GM21381 (cell line): ENCODE results near the gene UBE2R2.
"Not testable (repeated sequence)": the region's sequence is repeated elsewhere in the genome, so short reads cannot be mapped to it uniquely, and the experiment has no call there.

Experiments used
- ATAC-seq: cut with Tn5 transposase; IDR thresholded peaks from one replicate; pipeline ENCODE4 v1.9.1; 2021; ENCODE audit warnings: mild to moderate bottlenecking, moderate library complexity; ENCODE audit not compliant: unreplicated experiment

UBE2R2 gene

GRCh38 chr9:33798545-33798944 lies 18.4 kb upstream of the UBE2R2 start:
- no peak for ATAC-seq

DNA sequence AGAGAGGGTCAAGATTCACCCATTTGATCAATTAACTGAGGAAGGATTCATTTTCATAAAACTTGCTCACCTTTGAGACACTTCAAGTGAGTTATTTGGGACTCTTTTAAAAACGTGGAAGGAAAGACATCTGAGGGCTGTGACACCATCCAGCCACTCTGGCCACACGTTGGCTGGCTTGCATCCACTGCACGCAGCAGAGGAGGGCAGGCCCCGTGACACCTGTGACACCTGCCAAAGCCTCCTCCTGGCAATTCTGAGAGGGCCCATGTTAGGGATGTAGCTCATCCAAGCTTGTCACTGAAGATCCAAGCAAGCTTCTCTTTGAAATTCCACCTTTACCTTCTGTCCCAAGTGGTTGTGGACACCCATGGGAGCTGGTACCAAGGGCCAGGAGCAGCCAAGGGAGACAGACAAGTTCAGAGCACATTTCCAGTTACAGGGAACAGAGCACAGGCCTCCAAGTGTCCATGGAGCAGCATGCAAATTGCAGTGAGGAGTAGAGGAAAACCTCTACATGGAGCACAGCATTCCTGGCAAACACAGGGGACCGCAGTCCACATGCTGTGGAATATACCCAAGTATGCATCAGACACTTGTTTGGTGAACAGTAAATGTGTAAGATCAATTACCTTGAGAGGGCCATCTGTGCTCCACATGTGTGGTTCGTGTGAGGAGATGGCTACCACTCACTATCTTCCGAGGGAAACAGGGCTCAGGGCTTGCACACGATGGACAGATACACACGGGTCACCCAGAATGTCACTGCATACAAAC lies 16.8 kb upstream of the UBE2R2 start:
- ATAC-seq: no peak

DNA sequence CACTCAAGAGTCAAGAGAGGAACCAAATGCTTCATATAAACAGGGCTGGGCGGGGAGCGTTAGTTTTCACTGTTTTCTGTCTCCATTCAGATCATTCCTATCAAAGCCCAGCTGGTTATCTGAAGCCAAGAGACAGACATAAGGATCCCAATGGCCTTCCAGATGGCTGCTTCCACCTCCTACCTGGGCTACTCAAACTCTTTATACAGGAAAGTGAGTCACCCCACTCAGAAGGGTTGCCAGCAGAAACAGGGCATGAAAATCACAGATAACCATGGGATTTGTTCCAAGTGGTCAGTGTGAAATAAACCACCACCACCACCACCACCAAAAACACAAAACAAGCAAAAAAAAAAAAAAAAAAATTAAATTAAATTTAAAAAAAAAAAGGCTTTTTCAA lies 16.1 kb upstream of the UBE2R2 start:
- ATAC-seq: no peak

- not testable (repeated sequence) for ATAC-seq
Measured at GRCh38 chr9:33801943-33802500, 14.9 kb upstream of the UBE2R2 start.

DNA sequence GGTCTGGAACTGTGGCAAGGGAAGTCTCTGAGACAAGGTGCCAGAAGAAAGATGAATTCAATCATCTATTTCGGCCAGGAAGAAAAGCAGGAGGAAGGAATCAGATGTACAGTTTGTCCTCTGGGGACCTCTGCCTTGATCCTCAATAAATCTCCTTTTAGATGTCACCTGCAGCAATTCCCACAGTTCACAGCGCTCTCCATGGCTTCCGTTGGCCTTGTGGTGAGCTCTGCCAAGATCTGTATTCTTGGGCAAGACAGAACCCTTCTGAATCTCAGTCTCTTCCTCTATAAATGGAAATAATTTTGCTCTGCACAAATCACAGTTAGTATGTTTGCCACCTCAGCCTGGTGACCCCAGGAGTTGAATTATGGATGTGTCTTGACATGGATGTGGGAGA lies 12.8 kb upstream of the UBE2R2 start:
- not testable (repeated sequence) for ATAC-seq

DNA sequence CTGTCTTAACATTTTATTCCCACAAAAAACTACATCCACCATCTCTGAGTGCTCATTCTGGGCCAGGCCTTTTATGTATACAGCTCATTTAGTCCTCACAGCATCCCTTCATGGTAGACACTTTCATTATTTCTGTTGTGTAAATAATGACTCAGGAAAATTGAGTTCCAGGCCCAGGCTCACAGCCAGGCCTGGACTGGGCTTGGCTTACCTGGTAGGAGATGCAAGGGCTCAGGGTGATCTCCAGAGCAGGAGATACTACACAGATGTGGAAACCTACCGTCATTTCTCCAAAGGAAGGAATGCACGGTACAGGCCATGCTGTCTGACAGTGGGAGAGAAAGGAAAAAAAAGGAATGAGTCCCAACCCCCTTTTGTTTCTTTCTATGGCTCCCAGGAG lies 9.8 kb upstream of the UBE2R2 start:
- ATAC-seq: not testable (repeated sequence)

- not testable (repeated sequence) for ATAC-seq
Measured at GRCh38 chr9:33808979-33809322, 8.0 kb upstream of the UBE2R2 start.

DNA sequence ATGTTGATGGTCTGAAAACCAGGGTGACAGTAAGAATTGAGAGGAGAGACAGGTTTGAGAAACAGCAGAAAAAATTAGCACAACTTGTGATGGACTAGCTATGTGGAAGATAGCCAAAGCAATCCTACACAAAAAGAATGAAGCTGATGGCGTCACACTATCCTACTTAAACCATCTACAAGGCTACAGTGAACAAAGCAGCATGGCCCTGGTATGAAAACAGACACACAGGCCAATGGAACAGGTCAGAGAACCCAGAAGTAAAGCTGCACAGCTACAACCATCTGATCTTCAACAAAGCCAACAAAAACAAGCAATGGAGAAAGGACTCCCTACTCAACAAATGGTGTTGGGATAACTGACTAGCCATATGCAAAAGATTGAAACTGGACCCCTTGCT lies 7.5 kb upstream of the UBE2R2 start:
- ATAC-seq: no peak

GRCh38 chr9:33813712-33814641 lies 3.0 kb upstream of the UBE2R2 start:
- no peak for ATAC-seq

- ATAC-seq: no peak
Measured at GRCh38 chr9:33815781-33816180, 1.2 kb upstream of the UBE2R2 start.

- ATAC-seq: peak; percentile 26
Measured at GRCh38 chr9:33817327-33818166, 587 bp downstream of the UBE2R2 start.

GRCh38 chr9:33818167-33818846 lies 1.3 kb downstream of the UBE2R2 start:
- no peak for ATAC-seq

GRCh38 chr9:33818847-33819500 lies 2.0 kb downstream of the UBE2R2 start:
- no peak for ATAC-seq

DNA sequence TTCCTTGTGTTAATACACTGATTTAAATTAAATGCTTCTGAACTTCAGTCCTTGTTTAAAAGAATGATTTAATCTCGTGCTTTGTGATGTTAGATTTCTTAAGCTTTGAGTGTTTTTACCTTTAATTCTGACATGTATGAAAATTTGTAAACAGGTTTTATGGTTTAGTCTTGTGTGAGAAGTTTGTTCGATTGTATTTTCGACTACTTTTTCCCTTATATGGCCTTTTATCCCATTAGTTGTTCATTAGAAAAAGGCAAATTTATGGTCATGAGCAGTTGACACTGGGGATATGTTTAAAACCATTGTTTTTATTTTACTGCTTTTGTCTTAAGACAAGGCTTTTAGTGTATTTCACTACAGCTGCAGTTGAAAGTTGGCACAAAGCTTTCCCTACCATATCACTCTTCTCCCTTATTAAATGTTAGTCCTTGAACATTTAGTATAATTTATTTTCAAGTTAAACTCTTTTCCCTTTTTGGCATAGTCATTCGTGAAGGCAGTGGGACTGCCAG lies 3.3 kb downstream of the UBE2R2 start:
- no peak for ATAC-seq

GRCh38 chr9:33823801-33824200 lies 6.8 kb downstream of the UBE2R2 start:
- no peak for ATAC-seq

DNA sequence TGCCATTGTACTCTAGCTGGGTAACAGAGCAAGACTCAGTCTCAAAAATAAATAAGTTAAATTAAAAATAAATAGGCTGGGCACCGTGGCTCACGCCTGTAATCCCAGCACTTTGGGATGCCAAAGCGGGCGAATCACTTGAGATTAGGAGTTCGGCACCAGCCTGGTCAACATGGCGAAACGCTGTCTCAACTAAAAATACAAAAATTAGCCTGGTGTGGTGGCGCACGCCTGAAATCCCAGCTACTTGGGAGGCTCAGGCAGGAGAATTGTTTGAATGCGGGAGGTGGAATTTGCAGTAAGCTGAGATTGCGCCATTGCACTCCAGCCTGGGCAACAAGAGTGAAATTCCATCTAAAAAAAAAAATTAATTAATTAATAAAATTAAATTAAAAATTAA lies 10.3 kb downstream of the UBE2R2 start:
- ATAC-seq: not testable (repeated sequence)

DNA sequence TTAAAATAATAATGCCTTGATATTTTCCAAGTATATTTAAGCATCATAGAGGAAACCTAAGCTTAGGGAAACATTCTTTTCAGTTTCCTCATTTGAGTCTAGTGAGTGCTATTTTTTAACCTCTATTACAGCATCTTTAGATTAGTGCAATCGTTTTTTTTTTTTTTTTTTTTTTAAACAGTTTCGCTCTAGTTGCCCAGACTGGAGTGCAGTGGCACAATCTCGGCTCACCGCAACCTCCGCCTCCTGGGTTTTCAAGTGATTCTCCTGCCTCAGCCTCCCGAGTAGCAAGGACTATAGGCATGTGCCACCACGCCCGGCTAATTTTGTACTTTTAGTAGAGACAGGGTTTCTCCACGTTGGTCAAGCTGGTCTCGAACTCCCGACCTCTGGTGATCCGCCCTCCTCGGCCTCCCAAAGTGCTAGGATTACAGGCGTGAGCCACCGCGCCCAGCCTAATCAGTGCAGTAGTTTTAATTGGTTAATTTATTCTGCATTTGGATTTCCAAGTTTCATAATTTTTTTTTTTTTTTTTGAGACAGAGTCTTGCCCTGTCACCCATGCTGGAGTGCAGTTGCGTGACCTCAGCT lies 12.8 kb downstream of the UBE2R2 start:
- ATAC-seq: not testable (repeated sequence)

- no peak for ATAC-seq
Measured at GRCh38 chr9:33835625-33836260, 18.8 kb downstream of the UBE2R2 start.

- not testable (repeated sequence) for ATAC-seq
Measured at GRCh38 chr9:33836261-33836660, 19.3 kb downstream of the UBE2R2 start.
